HL-60/S4 (cell line): Measurements from ENCODE around the gene TBC1D2.

ENCODE experiments used
- in situ Hi-C: fragments of 300-500 bp; cut with MboI; formaldehyde crosslinking; loops from 2 replicates; pipeline ENCODE4 v1.14.3; 2022; ENCODE audit warnings: low sequenced_read_pairs

Gene TBC1D2

DNA sequence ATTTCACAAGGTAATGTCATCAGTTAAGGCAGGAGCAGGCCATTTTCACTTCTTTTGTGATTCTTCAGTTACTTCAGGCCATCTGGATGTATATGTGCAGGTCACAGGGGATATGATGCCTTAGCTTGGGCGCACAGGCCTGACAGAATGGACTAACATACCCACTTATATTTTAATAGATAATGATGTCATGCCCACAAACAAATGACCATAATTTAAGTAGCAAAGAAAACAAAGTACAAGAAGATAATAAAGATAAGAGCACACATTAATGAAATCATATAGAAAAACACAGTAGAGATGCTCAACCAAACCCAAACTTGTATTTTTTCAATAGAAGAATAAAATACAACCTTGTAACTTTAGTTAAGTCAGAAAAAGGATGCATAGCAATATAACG, 19.7 kb upstream of the TBC1D2 start:
- in situ Hi-C loops = no loop called here

DNA sequence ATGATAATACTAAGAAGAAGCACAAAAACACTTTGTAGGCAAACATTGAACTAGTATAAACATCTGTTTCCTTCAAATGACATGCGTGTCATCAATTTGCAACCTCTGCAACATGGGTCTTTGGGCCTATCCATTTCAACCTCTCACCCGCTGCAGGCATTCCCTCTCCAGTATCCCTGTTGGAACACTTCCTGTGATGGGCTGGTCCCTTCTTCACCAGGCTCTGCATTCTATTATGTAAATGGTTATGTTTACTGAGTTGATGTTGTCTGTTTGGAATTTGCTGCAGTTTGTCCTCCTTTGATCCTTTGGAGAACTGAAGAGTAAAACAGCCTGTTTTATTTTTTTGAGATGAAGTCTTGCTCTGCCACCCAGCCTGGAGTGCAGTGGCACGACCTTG, 16.6 kb upstream of the TBC1D2 start:
- in situ Hi-C loops = loop anchor here (25.0 kb wide), 1 partner anchor 585 kb away; the partner anchor contains the start of gene XPA

DNA sequence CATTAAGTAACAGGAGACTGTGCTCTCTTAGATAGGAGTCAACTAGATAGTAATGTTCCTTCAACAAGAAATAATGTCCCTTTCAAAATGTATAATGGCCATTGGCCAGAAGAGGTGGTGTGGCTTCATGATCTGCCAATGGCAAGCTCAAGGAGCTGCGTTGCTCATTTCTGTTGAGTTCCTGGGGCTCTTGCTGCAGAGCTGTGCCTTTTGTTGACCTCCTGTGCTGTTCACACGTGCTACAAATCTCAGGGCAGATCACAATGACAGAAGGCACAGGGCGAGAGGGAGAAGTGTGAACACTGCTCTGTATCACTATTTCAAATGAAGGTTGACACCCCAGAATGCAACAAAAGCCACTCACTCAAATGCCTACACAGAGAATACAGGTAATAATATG, 16.0 kb upstream of the TBC1D2 start:
- in situ Hi-C loops = loop anchor here (25.0 kb wide), 1 partner anchor 584 kb away; the partner anchor contains the start of gene XPA

DNA sequence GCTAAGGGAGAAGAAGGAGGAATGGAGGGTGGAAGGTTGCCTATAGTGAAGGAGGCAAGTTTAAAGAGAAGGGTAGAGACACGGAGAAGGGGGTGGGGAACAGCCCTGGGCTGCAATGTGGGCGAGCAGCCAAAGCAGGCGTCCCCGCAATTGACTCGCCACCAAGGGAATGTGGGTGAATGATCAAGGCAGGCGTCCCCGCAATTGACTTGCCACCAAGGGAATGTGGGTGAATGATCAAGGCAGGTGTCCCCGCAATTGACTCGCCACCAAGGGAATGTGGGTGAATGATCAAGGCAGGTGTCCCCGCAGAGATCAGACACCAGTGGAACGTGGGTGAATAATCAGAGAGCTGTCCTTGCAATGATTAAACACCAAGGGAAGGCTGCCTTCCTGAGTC, 14.8 kb upstream of the TBC1D2 start:
- in situ Hi-C loops = loop anchor here (25.0 kb wide), 1 partner anchor 583 kb away; the partner anchor contains the start of gene XPA

DNA sequence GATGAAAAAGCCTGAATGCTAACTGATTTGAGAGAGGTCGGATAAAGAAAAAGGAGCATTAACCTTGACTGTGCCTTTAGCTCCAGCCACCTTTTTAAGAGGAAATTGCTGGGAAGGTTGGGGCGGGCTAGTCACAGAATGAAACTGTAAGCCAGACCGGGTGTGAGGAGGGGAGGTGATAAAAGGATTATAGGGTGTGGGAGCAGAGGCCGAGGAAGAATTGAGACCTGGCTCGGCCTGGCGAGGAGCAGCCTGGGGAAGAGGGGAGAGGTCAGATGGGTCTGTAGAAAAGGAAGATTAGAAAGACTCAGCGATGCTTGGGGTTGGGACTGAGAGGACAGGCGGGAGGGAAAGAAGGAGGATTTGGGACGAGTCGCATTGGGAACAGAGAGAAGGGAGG, 14.2 kb upstream of the TBC1D2 start:
- in situ Hi-C loops = loop anchor here (25.0 kb wide), 1 partner anchor 582 kb away; the partner anchor contains the start of gene XPA

DNA sequence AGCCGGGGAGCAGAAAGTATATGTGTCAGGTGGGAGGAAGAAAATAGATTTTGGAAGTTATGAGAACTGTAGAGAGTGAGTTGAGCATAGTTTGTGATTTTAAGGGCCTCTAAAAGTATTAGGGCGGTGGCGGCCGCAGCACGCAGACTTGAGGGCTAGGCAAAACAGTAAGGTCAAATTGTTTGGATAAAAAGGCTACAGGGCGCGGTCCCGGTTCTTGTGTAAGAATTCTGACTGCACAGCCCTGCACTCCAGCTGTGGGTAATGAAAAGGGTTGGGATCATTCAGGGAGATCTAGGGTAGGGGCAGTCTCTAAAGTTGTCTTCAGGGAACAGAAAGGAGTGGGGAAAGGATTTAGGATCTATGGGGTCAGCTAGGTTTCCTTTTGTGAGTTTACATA, 12.1 kb upstream of the TBC1D2 start:
- in situ Hi-C loops = loop anchor here (25.0 kb wide), 1 partner anchor 580 kb away; the partner anchor contains the start of gene XPA

DNA sequence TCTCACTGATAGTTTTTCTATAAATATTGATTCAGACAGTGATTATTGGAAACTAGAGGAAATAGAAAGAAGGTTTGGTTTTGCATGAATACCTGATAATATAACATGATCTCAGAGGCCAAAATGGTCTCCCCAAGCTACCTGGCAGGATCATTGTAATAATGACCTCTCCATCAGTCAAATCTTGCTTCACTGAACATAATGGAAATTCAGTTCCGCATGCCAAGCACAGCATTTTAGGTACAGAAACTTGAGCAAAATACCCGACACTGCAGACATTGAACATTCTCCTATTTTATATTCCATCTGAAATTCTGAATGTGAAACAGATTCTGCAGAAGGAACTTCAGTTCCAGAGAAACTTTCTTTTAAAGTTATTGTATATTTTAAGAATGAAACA, 9.1 kb upstream of the TBC1D2 start:
- in situ Hi-C loops = loop anchor here (25.0 kb wide), 1 partner anchor 577 kb away; the partner anchor contains the start of gene XPA

DNA sequence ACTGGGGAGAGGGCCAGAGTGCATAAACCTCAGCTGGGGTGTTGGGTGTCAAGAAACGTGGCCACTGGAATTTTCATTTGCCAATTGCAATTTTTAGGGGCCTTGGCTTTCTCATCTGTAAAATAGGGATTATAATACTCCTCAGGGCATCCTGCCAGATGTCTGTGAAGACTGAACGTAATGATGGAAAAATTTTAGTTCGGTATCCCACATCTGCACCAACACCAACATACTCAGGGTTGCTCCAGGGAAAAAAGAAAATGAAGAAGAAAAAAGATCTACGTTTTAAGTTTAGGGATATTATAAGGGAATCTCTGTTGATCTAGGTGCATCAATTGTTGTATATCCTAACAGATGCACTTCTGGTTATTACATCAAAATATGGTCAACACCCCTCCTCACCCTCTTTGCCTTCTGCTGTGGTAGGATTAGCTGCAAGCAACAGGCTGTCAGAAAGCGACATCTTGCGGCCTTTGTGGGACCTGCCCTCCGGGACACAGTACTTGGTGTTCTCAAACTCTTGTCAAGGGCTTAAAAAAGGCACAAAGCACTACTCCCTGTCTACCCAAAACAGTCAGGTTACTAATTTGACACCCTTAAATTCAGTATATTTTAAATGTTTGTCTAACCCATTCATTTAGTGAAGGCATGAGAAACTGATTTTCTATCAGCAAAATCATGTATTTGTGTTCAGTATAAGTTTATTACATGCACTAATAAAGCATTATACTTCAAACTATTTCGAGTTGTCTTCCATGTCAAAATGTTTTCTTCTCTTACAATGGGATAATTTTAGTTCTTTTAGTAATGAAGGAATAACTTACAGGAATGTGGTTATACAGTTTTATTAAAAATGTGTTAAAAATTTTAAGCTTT, 8.3 kb upstream of the TBC1D2 start:
- in situ Hi-C loops = loop anchor here (25.0 kb wide), 1 partner anchor 576 kb away; the partner anchor contains the start of gene XPA

DNA sequence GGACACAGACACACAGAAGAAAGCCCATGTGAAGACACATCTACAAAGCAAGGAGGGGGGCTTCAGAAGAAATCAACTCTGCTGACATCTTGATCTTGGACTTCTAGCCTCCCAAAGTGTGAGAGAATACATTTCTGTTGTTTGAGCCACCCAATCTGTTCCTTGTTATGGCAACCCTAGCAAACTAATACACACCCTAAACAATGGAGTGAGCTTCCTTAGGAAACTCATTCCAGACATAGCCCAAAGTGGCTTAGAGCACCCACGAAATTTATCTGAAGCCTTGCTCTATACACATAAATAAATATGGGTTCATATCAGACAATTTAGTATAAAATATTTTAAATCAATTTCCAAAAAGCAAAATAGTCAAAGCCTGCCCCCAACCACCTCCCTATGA, 7.6 kb upstream of the TBC1D2 start:
- in situ Hi-C loops = loop anchor here (25.0 kb wide), 1 partner anchor 576 kb away; the partner anchor contains the start of gene XPA

DNA sequence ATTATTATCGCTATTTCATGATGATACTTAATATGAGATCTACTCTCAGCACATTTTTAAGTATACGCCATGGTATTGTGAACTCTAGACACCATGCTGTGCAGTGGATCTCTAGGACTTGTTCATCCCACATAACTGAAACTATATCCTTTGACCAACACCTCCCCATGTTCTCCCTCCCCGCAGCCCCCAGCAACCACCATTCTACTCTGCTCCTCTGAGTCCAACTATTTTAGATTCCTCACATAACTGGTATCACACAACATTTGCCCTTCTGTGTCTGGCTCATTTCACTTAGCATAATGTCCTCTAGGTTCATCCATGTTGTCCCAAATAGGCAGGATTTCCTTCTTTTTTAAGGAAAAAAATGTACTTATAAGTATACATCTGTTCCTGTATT, 6.6 kb upstream of the TBC1D2 start:
- in situ Hi-C loops = loop anchor here (25.0 kb wide), 1 partner anchor 575 kb away; the partner anchor contains the start of gene XPA

DNA sequence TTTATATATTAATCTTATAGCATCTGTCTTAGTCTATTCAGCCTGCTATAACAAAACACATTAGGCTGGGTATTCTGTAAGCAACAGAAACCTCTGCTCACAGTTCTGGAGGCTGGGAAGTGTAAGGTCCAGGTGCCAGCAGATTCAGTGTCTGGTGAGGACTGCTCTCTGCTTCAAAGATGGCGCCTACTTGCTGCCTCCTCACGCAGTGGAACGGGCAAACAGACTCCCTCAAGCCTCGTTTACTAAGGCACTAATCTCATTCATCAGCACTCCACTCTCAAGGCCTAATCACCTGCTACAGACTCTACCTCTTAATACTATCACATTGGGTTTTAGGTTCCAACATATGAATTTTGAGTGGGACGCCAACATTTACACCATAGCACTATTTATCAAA, 5.2 kb upstream of the TBC1D2 start:
- in situ Hi-C loops = loop anchor here (25.0 kb wide), 1 partner anchor 573 kb away; the partner anchor contains the start of gene XPA

DNA sequence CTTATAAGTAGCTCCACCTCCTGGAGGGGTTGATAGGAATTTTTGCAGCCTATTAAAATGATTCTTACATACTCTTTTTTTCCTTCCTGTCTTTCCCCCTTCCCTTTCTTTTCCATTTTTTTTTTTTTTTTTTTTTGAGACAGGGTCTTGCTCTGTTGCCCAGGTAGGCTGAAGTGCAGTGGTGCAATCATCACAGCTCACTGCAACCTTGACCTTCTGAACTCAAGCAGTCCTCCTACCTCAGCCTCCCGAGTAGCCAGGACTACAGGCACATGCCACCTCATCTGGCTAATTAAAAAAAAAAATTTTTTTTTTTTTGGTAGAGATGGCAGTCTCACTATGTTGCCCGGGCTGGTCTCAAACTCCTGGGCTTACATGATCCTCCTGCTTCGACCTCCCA, 4.3 kb upstream of the TBC1D2 start:
- in situ Hi-C loops = loop anchor here (10.0 to 25.0 kb wide), 2 partner anchors 185 to 572 kb away; partner anchors contain the start of gene XPA

DNA sequence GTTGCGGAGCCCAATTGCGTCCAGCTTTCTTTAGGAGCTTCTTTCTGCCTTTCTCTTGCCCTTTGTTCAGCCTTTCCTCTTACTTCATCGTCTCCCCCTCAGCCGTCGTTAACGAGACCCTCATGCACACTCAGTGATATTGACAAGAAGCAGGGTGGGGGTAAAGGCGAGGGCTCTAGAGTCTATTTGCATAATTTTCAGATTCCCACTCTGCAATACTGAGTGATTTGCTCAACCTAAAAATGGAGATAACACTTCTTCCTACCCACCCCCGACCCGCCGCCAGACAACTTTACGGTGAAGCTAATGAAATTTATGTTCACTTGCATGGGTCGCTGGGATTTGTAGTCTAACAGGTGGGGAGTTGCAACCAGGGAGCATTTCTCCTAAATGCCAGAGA, 1.3 kb upstream of the TBC1D2 start:
- in situ Hi-C loops = loop anchor here (10.0 to 25.0 kb wide), 2 partner anchors 182 to 569 kb away; partner anchors contain the start of gene XPA

DNA sequence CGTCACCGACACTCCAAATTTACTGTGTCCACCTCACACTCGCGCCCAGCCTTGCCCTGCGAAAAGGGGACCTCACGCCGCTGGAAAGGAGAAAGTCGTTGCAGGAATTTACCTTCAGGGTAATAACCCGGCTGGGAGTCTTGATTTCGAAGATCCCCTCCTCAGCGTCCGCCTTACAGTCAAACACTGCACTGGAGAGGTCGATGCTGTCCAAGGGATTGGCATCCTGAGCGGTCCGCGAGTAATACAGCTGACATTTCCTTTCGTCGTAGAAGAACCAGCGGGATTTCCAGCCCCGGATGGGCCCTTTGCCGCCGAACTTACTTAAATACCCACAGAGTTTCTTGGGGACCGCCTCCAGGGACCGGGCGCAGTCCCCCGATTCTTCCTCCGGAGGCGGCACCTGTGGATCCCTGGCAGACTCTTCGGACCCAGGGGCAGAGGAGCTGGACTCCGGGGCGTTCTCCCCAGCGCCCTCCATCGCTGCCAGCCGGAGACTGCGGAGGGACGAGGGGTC, 330 bp downstream of the TBC1D2 start:
- in situ Hi-C loops = loop anchor here (10.0 to 25.0 kb wide), 2 partner anchors 180 to 568 kb away; partner anchors contain the start of gene XPA

DNA sequence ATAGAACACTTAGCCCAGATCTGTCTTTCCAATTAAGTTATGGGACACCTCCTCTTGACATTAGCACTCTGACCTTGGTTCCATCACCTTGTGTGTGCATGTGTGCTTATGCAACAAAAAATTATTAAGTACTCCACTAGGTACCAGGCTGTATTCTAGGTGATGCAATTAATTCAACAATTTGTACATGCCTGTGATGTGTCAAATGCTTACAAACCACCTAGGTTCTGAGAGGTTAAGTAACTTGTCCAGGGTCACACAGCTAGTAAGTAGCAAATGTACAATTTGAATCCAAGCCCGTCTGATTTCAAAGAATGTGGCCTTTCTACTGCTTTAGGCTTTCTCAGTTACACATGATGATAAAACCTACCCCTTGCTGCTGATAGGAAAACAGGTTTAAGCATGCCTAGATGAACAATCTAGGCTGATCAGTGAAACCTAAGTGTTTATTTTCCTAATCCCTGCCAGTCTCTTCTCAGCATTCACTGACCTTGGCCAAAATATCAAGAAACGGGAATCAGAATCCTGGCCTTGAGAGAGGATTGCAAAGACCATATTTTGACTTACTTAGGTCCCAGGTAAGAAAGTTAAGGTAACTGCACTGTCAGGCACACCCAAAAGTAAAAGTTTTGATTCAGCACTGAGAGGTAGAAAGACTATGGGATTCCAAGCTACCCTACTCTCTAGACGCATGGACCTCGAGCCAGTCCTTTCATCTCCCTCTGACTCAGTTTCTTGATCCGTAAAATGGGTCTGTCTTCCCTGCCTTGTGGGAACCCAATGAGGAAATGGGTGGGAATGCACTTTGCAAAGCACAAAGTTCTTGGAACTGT, 1.0 kb downstream of the TBC1D2 start:
- in situ Hi-C loops = loop anchor here (10.0 to 25.0 kb wide), 2 partner anchors 180 to 567 kb away; partner anchors contain the start of gene XPA

DNA sequence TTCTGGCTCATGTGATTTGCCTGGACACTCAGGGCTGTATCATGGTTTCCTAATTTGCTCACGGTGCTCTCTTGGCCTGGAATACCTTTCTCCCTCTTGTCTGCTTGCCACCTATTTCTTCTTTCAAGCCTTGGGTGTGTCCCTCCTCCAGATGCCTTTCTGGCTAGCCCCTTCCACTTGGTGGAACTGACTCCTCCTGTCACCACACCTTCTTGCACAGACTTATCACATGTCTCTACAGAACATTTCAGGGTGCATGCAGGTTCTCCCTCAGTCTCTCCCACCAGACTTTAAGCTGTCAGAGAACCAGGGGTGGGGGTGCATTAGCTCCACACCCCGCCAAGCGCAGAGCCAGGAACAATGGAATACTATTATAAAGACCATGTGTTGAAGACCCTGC, 1.9 kb downstream of the TBC1D2 start:
- in situ Hi-C loops = loop anchor here (10.0 to 25.0 kb wide), 2 partner anchors 179 to 566 kb away; partner anchors contain the start of gene XPA

DNA sequence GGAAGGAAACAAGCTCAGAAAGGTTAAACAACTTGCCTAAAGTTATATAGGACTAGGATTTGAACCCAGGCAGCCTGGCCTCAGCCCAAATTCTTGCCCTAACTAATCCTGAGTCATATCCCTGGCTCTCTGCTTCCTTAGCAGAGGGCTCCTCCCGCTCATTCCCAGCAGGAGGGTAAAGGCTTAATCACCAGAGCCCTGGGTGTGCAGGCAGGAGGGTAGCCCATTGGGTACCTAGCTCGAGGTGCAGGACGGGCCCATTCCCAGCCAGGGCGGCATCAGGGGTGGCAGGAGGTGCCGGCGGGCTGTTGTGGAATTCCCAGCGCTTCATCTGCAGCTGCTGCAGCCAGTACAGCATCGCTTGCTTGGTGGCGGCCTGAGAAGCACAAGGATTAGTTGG, 3.9 kb downstream of the TBC1D2 start:
- in situ Hi-C loops = loop anchor here (10.0 to 25.0 kb wide), 2 partner anchors 177 to 564 kb away; partner anchors contain the start of gene XPA

DNA sequence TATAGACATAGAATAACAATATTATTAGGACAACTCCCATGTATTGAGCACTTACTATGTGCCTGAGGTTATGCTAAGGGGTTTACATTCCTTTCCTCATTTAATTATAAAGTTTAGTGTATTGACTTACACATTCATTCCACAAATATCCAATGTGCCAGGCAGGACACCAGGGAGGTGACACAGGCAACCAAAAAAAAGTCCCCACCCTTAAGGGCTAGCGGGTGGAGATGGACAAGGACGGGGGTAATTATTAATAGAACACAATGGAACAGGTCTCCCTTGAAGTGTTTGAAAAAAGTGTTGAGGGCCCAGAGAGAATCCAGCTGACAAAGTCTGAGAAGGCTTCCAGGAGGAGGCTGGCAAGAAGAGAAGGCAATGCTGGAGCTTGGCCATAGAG, 5.7 kb downstream of the TBC1D2 start:
- in situ Hi-C loops = loop anchor here (10.0 to 25.0 kb wide), 2 partner anchors 175 to 562 kb away; partner anchors contain the start of gene XPA

DNA sequence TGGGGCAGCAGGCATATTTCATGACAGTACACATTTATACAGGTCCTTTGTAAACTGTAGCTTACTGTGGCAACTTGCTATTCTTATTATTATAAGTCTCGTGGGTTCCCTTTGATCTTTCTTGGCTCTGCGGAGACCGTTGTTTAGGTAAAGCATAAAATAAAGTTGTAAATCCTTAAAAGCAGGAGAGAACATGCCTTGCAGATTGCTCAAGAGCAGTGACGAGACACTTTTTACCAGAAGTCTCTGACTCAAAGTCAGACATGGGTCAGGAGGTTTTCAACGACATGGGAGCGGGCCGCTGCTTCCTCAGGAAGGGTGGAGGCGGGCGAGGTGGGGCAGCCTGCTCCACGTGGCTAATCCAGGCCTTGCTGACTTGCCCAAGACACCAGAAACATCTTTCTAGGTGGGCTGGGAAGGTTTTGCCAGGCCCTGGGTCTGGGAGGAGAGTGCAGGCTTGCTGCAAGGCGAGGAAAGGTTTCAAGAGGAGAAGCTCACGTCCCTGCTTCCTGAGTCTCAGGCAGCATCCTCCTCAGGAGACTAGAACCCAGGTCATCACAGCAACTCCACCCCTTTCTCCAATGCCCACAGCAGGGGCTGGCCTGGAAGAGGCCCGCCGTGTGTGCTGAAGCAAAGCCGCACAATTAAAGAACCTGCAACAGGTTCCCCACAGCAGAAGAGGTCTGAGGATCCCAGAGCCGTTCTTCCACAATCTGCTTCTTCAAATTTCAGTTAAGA, 6.5 kb downstream of the TBC1D2 start:
- in situ Hi-C loops = no loop called here
